ENCODE data around the gene ACOX3.

- TF ChIP-seq CTCF (IDR thresholded peaks at IDR 0.05; ENCODE audit: low read length) (no peak), EZH2 (IDR thresholded peaks at IDR 0.05; ENCODE audit: borderline replicate concordance, low read length) (no peak)
These were observed 20.6 kb upstream of the ACOX3 start for GRCh38 chr4:8461086-8461485.
